ENCODE measurements around the gene TAF15.

- no peak for TF ChIP-seq POLR2A (IDR thresholded peaks at IDR 0.05)
- no peak for TF ChIP-seq CTCF (IDR thresholded peaks at IDR 0.05)
These were observed 34.4 kb downstream of the TAF15 start for GRCh38 chr17:35843698-35844097.
